IMR-90 (cell line): ENCODE results near the gene CLCN5. TPM values are rescaled to one million over a fixed set of nuclear protein-coding genes. Genes with fewer than 3 reads are reported as not detected.

Source experiments
- ATAC-seq: fragments of 200-7000 bp; cut with Tn5 transposase; 2 replicates; pipeline ENCODE4 v1.9.1; 2020; ENCODE audit warnings: low read depth, mild to moderate bottlenecking, moderate library complexity
- BruUV-seq: library from RNA; stranded (reverse); fragments of 400-500 nt; replicated peaks from 2 replicates; lab custom pipeline; 2021; lab: Mats Ljungman, UMichigan
- CTCF ChIA-PET: fragments of 300-600 bp; formaldehyde crosslinking; extraction: SDS; loops from one replicate; lab custom pipeline; 2021; ENCODE audit warnings: antibody characterized with exemption; lab: Yijun Ruan, JAX
- POLR2A ChIA-PET: fragments of 300-600 bp; sonication (Branson Sonifier 250); formaldehyde crosslinking; loops from one replicate; lab custom pipeline; 2022; ENCODE audit warnings: antibody characterized with exemption; ENCODE audit not compliant: unreplicated experiment; lab: Charles Lee
- DNase-seq: peaks from one replicate; pipeline ENCODE4 v3.0.0; 2013
- H2AFZ ChIP-seq: replicated peaks from 2 replicates; pipeline ENCODE3; 2013; ENCODE audit warnings: low read length, mild to moderate bottlenecking; ENCODE audit not compliant: poor library complexity
- H2AK5ac ChIP-seq: 2 replicates; pipeline ENCODE4 v1.6.1; 2013; ENCODE audit warnings: low read depth, low read length, inconsistent platforms
- H2AK9ac ChIP-seq: replicated peaks from 2 replicates; pipeline ENCODE3; 2013; ENCODE audit warnings: mild to moderate bottlenecking, low read depth, low read length, moderate library complexity; ENCODE audit not compliant: poor library complexity
- H2BK120ac ChIP-seq: 2 replicates; pipeline ENCODE4 v1.6.1; 2013; ENCODE audit warnings: low read depth, low read length, inconsistent platforms
- H2BK15ac ChIP-seq: 3 replicates; pipeline ENCODE4 v1.6.1; 2013; ENCODE audit warnings: low read depth, low read length, inconsistent platforms
- H2BK20ac ChIP-seq: 2 replicates; pipeline ENCODE4 v1.6.1; 2013; ENCODE audit warnings: low read depth, mild to moderate bottlenecking, inconsistent platforms, low read length, moderate library complexity
- H2BK5ac ChIP-seq: 2 replicates; pipeline ENCODE4 v1.6.1; 2013; ENCODE audit warnings: mild to moderate bottlenecking, low read depth, low read length, inconsistent platforms; ENCODE audit not compliant: poor library complexity, severe bottlenecking
- H3K14ac ChIP-seq: replicated peaks from 2 replicates; pipeline ENCODE4 v1.6.1; 2013; ENCODE audit warnings: low read depth, low read length, inconsistent platforms
- H3K18ac ChIP-seq: 2 replicates; pipeline ENCODE4 v1.6.1; 2013; ENCODE audit warnings: low read depth, low read length, control low read depth
- H3K23ac ChIP-seq: 2 replicates; pipeline ENCODE4 v1.6.1; 2013; ENCODE audit warnings: low read depth, low read length, inconsistent platforms
- H3K27ac ChIP-seq: 2 replicates; pipeline ENCODE4 v1.5.1; 2013; ENCODE audit warnings: mild to moderate bottlenecking, control low read depth, low read length; ENCODE audit not compliant: insufficient read depth
- H3K27me3 ChIP-seq: 2 replicates; pipeline ENCODE4 v1.6.1; 2013; ENCODE audit warnings: low read length; ENCODE audit not compliant: control insufficient read depth, insufficient read depth
- H3K36me3 ChIP-seq: 2 replicates; pipeline ENCODE4 v1.6.1; 2013; ENCODE audit warnings: low read length, mixed read lengths; ENCODE audit not compliant: control insufficient read depth, insufficient read depth
- H3K4ac ChIP-seq: 2 replicates; pipeline ENCODE4 v1.6.1; 2013; ENCODE audit warnings: low read depth, low read length, inconsistent platforms
- H3K4me1 ChIP-seq: 2 replicates; pipeline ENCODE4 v1.6.1; 2013; ENCODE audit warnings: low read length, mixed read lengths; ENCODE audit not compliant: control insufficient read depth, insufficient read depth
- H3K4me2 ChIP-seq: 2 replicates; pipeline ENCODE4 v1.6.1; 2013; ENCODE audit warnings: low read depth, mild to moderate bottlenecking, control low read depth, low read length, moderate library complexity
- H3K4me3 ChIP-seq: 2 replicates; pipeline ENCODE4 v1.5.1; 2013; ENCODE audit warnings: low read depth, mild to moderate bottlenecking, control low read depth, low read length, moderate library complexity; ENCODE audit not compliant: insufficient read depth
- H3K56ac ChIP-seq: 2 replicates; pipeline ENCODE4 v1.6.1; 2013; ENCODE audit warnings: low read length, inconsistent platforms; ENCODE audit not compliant: insufficient read depth; ENCODE audit errors: extremely low read depth
- H3K79me1 ChIP-seq, 2 experiments: 2 replicates each; pipeline ENCODE4 v1.6.1; 2013; ENCODE audit warnings: low read length in 2 of 2, inconsistent platforms in 1 of 2, low read depth in 1 of 2
- H3K9ac ChIP-seq: 2 replicates; pipeline ENCODE4 v1.6.1; 2013; ENCODE audit warnings: low read depth, low read length, control low read depth
- H3K9me1 ChIP-seq: 2 replicates; pipeline ENCODE4 v1.6.1; 2013; ENCODE audit warnings: low read length, inconsistent platforms; ENCODE audit not compliant: insufficient read depth
- H3K9me3 ChIP-seq: 2 replicates; pipeline ENCODE4 v1.6.1; 2013; ENCODE audit warnings: low read length; ENCODE audit not compliant: control insufficient read depth, insufficient read depth
- H4K20me1 ChIP-seq: 2 replicates; pipeline ENCODE4 v1.6.1; 2013; ENCODE audit warnings: low read length, inconsistent platforms; ENCODE audit not compliant: insufficient read depth
- H4K5ac ChIP-seq: 2 replicates; pipeline ENCODE4 v1.6.1; 2013; ENCODE audit warnings: mild to moderate bottlenecking, low read depth, low read length, control low read depth
- H4K8ac ChIP-seq, 2 experiments: 2 replicates each; pipeline ENCODE4 v1.6.1; 2013; ENCODE audit warnings: low read depth in 2 of 2, low read length in 2 of 2, control low read depth in 1 of 2, inconsistent platforms in 1 of 2
- H4K91ac ChIP-seq: 2 replicates; pipeline ENCODE4 v1.6.1; 2013; ENCODE audit warnings: low read depth, low read length, inconsistent platforms; ENCODE audit not compliant: insufficient read depth
- CTCF ChIP-seq: conservative IDR thresholded peaks from 2 replicates; pipeline ENCODE4 v1.5.1; 2012; ENCODE audit warnings: mild to moderate bottlenecking, low read depth, low read length, improper control_type of control experiment
- USF2 ChIP-seq: fragments of 150-350 bp; IDR thresholded peaks from 2 replicates; pipeline ENCODE4 v1.6.1; 2017; ENCODE audit warnings: mild to moderate bottlenecking, antibody characterized with exemption, low read length, low read depth
- WGBS, 2 experiments: methylation state at CpG; one replicate each; pipeline versions ENCODE4 v1.1.5 to v1.1.7; 2013; ENCODE audit warnings: missing lambda C conversion rate in 2 of 2; ENCODE audit not compliant: insufficient read length in 1 of 2; ENCODE audit errors: extremely low coverage in 2 of 2; 5-methylcytosine and 5-hydroxymethylcytosine counted together
- dilution Hi-C: fragments of 300-500 bp; cut with HindIII; formaldehyde crosslinking; loops from one replicate; pipeline ENCODE4 v1.14.3; 2018; ENCODE audit warnings: low sequenced_read_pairs; ENCODE audit not compliant: unreplicated experiment
- in situ Hi-C: fragments of 300-500 bp; cut with MboI; formaldehyde crosslinking; loops from 3 replicates; pipeline ENCODE4 v1.14.3; 2019; ENCODE audit warnings: low sequenced_read_pairs, inconsistent platforms, mixed read lengths
- intact Hi-C: fragments of 100-400 bp; cut with micrococcal nuclease; formaldehyde crosslinking; loops from 2 replicates; pipeline ENCODE4 v1.10.0; 2022
- polyA plus RNA-seq, 3 experiments: library from polyadenylated mRNA; depleted of rRNA; stranded (reverse); fragments of >200 nt; gene quantifications; 2 replicates each; pipeline ENCODE4 v1.2.3, GENCODE V29; 2012; ENCODE audit warnings: low replicate concordance in 1 of 3
- total RNA-seq: library from RNA; depleted of rRNA; stranded (reverse); fragments of >200 nt; gene quantifications from 2 replicates; pipeline ENCODE4 v1.2.3, GENCODE V29; 2012

Gene CLCN5
- total and polyA plus RNA-seq, 2 of the 4 experiments (the other 2 are of a cell fraction), result 1.4 to 5.9 TPM

- Histone ChIP-seq H3K4me1 (no peaks in the 10 kb centered on the region), H2AK9ac (no peak overlapping the region), H3K27me3 (peaks cover 7% of the 10 kb centered on the region), H2BK20ac (no peak overlapping the region), H2BK15ac (no peak overlapping the region), H4K5ac (no peak overlapping the region), H3K9me3 (no peaks in the 10 kb centered on the region), H3K56ac (no peak overlapping the region), H3K36me3 (no peaks in the 10 kb centered on the region), H3K27ac (no peak overlapping the region), H2BK120ac (no peak overlapping the region), H3K18ac (no peak overlapping the region), H2BK5ac (no peak overlapping the region), H4K8ac (no peak overlapping the region), H3K9ac (no peak overlapping the region), H4K91ac (no peak overlapping the region), H4K20me1 (no peaks in the 10 kb centered on the region), H3K4me2 (no peak overlapping the region), H3K4me3 (no peak overlapping the region), H3K9me1 (no peaks in the 10 kb centered on the region), H3K79me1 (no peaks in the 10 kb centered on the region), H2AFZ (no peak overlapping the region), H2AK5ac (no peak overlapping the region), H3K14ac (no peak overlapping the region), H3K4ac (no peak overlapping the region), H3K23ac (no peak overlapping the region)
- ChIA-PET POLR2A (no interaction called here), CTCF (no interaction called here)
- intact Hi-C loops (no loop called here), dilution Hi-C loops (no loop called here), in situ Hi-C loops (no loop called here)
- WGBS, 2 experiments, result 100% methylated on average over 1 of the region's 3 CpGs; no CpG with 5 or more reads in 1 of the 2 experiments
- ATAC-seq, result no peak
- peak; percentile 8; the same call in 1 of the 2 replicates for TF ChIP-seq CTCF
- TF ChIP-seq USF2, result no peak
- no peak for DNase-seq
- BruUV-seq, result no TSS peak
Measured at GRCh38 chrX:50100188-50100587, 177.8 kb downstream of the CLCN5 start.
